ENCODE measurements around the gene TPM4. TPM values are rescaled to one million over a fixed set of nuclear protein-coding genes. Genes with fewer than 3 reads are reported as not detected.
A peak's percentile ranks its signal among the peaks of the same experiment; 100 is the strongest.

The TPM4 gene
- total RNA-seq, 1 donor from 2014 or later, result 520 TPM

DNA sequence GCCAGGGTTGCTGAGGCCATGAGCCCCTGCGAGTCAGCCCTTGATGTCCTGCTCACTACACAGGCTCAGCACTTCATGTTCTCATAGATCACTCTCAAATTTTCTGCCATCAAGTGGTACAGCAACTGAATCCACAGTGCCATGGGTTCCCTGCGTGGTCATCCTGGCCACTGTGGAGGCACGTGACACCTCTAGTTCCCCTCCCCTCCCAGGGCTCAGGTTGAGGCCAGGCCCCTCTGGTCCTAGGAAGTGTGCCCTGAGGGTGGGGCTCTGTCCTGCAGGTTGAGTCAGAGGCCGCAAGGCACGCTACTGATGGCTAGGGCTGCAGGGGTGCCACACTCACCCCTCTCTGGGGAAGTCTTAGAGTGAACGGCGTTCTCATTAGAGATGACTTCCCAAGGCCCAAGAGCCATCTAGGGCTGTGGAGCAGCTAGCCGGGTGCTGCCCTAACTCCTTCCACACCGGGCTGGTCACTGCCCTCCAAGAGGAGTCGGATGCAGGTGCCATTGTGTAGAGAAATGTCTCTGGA, 39.8 kb upstream of the TPM4 start:
- Mint-ChIP-seq H3K4me1 (ENCODE audit: low read depth) (peaks cover 4% of the 10 kb centered on the region), H3K27ac (no peak overlapping the region), H3K27me3 (ENCODE audit: low read depth) (no peaks in the 10 kb centered on the region), H3K36me3 (ENCODE audit: low read depth) (no peaks in the 10 kb centered on the region), H3K9me3 (no peaks in the 10 kb centered on the region), H3K4me3 (ENCODE audit: low read depth) (no peak overlapping the region)
- intact Hi-C loops (cut with micrococcal nuclease), result no loop called here
- DNase-seq (ENCODE audit: low spot score), result no peak

DNA sequence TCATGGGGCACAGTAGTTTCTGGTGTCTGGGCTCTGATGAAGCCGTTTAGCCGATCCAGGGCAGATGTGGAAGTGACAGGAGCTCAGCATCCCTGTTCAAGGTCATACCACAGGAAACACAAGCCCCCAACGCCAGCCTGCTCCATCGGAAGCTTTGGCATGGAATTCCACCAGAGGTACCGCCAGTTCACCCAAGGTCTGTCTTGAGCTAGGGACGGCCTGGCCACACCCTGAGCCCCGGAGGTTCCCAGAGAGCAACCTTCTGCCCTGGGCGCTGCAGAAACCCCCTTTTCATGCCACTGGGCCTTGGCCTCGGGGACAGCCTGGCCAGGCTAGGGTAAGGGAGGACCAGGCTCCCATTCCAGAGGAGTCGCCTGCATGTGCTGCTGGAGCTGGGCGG, 39.4 kb upstream of the TPM4 start:
- H3K9me3 Mint-ChIP-seq, result no peaks in the 10 kb centered on the region
- no peaks in the 10 kb centered on the region for H3K36me3 Mint-ChIP-seq (ENCODE audit: low read depth)
- no peak overlapping the region for H3K4me3 Mint-ChIP-seq (ENCODE audit: low read depth)
- H3K4me1 Mint-ChIP-seq (ENCODE audit: low read depth), result peaks cover 8% of the 10 kb centered on the region
- H3K27ac Mint-ChIP-seq, result no peak overlapping the region
- H3K27me3 Mint-ChIP-seq (ENCODE audit: low read depth), result no peaks in the 10 kb centered on the region
- intact Hi-C loops (cut with micrococcal nuclease), result no loop called here
- DNase-seq (ENCODE audit: low spot score), result no peak

DNA sequence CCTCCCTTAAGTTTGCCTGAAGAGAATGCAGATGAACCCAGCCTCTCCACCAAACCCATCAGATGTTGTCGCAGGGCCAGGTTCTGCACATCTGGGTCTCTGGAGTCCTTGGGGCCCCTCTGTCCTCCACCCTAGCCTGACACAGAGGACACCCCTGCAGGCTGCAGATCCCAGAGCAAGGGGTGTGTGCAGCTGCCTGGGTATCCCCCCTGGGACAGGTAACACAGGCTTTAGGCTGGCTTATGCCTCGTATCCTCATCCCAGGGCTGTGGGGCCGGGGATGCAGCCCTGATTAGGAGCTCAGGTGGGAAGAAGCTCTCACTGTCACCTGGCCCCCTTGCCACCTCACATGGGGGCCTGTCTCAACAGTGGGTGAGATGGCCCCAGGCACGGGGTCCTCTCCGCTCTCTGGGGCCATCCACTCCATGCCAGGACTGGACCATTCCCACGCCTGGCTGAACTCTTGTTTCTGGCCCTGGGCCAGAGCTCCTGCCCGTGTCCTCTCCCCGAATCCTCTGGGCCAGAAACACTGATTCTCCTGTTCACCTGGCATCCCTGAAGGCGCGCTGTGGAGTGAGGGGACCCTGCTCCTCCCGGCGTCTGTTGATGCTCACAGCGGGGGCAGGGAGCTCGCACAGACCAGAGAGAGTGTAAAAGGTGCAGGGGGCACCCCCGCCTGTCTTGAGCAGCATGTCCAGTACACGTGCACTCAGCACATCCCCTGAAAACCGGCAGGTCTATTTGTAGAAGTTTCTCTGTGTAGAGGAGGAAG, 38.7 kb upstream of the TPM4 start:
- intact Hi-C loops (cut with micrococcal nuclease), result no loop called here
- H3K27ac Mint-ChIP-seq, result no peak overlapping the region
- H3K4me1 Mint-ChIP-seq (ENCODE audit: low read depth), result peaks cover 8% of the 10 kb centered on the region
- H3K36me3 Mint-ChIP-seq (ENCODE audit: low read depth), result no peaks in the 10 kb centered on the region
- no peak for DNase-seq (ENCODE audit: low spot score)
- H3K4me3 Mint-ChIP-seq (ENCODE audit: low read depth), result no peak overlapping the region
- no peaks in the 10 kb centered on the region for H3K27me3 Mint-ChIP-seq (ENCODE audit: low read depth)
- H3K9me3 Mint-ChIP-seq, result no peaks in the 10 kb centered on the region

DNA sequence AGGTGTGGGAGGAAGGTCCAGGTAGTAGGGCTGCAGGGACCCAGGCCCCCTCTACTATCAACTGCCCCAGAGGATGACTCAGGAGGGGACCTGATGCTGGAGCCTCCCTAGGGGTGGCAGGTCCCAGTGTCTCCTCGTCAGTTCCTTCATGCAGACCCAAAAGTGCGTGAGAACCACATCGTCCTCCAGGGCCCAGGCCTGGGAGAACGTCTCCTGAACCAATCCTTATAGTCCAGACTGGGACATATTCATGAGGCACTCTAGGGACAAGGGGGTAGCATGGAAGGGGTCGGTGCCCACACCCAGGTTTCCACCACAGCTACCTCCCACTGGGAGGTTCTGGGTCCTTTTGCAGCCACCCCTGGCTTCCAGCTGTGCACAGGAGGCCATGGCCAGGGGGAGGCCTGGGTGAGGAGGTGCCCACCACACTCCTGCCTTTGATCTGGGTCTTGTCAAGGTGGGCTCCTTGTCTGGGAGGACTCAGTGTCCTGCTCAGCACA, 38.0 kb upstream of the TPM4 start:
- Mint-ChIP-seq H3K27ac (no peak overlapping the region), H3K4me1 (ENCODE audit: low read depth) (peaks cover 8% of the 10 kb centered on the region), H3K9me3 (no peaks in the 10 kb centered on the region), H3K36me3 (ENCODE audit: low read depth) (no peaks in the 10 kb centered on the region), H3K4me3 (ENCODE audit: low read depth) (no peak overlapping the region), H3K27me3 (ENCODE audit: low read depth) (no peaks in the 10 kb centered on the region)
- intact Hi-C loops (cut with micrococcal nuclease), result no loop called here
- no peak for DNase-seq (ENCODE audit: low spot score)

DNA sequence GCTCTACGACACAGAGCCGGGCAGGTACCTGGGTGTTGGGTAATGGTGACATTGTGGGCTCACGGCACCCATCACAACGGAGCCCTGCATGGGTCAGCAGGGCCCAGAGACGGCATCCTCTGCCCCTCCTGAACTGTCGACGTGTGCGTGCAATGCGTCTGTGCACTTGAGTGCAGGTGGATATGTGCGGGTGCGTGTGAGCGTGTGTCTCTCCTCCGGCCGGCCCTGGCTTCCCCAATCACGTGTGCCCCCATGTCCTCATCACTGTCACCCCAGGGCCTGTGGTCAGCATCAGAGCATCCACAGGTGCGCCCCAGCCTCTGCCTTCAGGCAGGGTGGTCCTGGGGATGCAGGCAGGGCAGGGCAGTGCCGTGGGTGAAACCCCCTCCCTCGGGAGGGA, 37.2 kb upstream of the TPM4 start:
- Mint-ChIP-seq H3K27ac (no peak overlapping the region), H3K9me3 (no peaks in the 10 kb centered on the region), H3K36me3 (ENCODE audit: low read depth) (no peaks in the 10 kb centered on the region), H3K27me3 (ENCODE audit: low read depth) (peaks cover 4% of the 10 kb centered on the region), H3K4me1 (ENCODE audit: low read depth) (peaks cover 8% of the 10 kb centered on the region), H3K4me3 (ENCODE audit: low read depth) (no peak overlapping the region)
- intact Hi-C loops (cut with micrococcal nuclease), result no loop called here
- DNase-seq (ENCODE audit: low spot score), result no peak

DNA sequence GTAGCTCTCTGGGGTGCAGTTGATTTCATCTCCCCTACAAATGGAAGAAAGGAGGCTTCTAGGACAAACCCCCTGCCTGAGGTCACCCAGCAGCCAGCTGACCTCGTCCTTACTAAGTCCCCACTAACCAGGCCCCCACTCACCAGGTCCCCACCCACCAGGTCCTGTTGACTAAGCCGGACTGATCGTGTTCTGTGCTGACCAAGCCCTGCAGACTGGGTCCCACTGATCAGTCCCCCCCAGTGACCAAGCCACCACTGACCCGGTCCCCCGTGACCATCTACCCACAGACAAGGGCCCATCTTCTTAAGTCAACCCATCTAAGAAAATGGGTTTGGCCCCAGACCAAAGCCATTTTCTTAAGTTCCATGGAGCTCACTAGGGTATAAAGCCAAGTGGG, 36.8 kb upstream of the TPM4 start:
- Mint-ChIP-seq H3K4me1 (ENCODE audit: low read depth) (peaks cover 8% of the 10 kb centered on the region), H3K27me3 (ENCODE audit: low read depth) (peaks cover 4% of the 10 kb centered on the region), H3K4me3 (ENCODE audit: low read depth) (no peak overlapping the region), H3K9me3 (no peaks in the 10 kb centered on the region), H3K36me3 (ENCODE audit: low read depth) (no peaks in the 10 kb centered on the region), H3K27ac (no peak overlapping the region)
- no peak for DNase-seq (ENCODE audit: low spot score)
- intact Hi-C loops (cut with micrococcal nuclease), result no loop called here

DNA sequence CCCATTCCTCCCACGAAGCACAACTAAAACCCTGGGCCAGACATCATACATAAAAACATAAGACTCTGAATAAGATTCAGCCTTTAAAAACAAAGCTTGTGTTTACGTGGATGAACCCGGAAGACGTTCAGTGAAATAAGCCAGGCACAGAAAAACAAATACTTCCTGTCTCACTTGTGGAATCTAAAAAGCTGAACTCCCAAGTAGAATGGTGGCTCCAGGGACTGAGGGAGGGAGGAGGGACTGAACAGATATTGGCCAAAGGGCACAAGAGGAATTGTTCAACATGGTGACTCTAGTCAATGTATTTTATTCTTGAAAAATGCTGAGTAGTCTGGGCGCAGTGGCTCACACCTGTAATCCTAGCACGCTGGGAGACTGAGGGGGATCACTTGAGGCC, 35.7 kb upstream of the TPM4 start:
- H3K4me1 Mint-ChIP-seq (ENCODE audit: low read depth), result peaks cover 8% of the 10 kb centered on the region
- no peak overlapping the region for H3K4me3 Mint-ChIP-seq (ENCODE audit: low read depth)
- intact Hi-C loops (cut with micrococcal nuclease), result loop anchor here (1.0 to 10.0 kb wide), 2 partner anchors 142 to 344 kb away; no protein-coding TSS in a partner anchor
- no peak for DNase-seq (ENCODE audit: low spot score)
- H3K27ac Mint-ChIP-seq, result no peak overlapping the region
- H3K36me3 Mint-ChIP-seq (ENCODE audit: low read depth), result no peaks in the 10 kb centered on the region
- peaks cover 6% of the 10 kb centered on the region for H3K27me3 Mint-ChIP-seq (ENCODE audit: low read depth)
- H3K9me3 Mint-ChIP-seq, result no peaks in the 10 kb centered on the region

DNA sequence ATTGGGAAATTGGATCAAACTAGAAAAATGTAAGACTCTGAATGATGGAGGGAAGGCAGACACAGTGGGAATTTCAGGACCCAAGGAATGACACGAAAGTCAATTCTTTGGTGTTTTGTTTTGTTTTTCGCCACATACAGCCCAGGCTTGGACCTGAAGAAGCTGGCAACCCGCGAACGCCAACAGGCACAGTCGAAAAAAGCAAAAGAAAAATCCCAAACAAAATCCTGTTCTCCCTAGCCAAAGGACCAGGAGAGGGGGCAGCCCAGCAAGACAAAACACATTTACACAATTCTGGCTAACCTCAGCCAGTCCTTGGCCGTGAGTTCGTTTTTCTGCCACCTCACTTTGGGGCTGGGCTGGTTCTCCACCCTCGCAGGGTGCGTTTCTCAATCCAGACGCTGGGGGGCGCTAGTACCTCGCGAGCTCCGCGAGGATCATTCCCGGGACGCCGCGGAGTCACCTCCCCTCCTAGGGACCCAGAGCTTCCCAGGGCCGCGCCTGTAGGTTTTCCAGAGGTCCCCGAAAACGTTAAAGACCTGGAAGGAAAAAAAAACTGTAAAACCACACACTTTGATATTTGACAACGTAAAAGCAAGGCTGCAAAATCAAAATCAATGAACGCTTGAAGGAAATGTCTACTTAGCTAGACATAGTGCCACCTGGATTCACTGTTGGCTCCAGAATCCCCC, 34.9 kb upstream of the TPM4 start:
- Mint-ChIP-seq H3K4me1 (ENCODE audit: low read depth) (peaks cover 8% of the 10 kb centered on the region), H3K9me3 (no peaks in the 10 kb centered on the region), H3K27me3 (ENCODE audit: low read depth) (peaks cover 6% of the 10 kb centered on the region), H3K4me3 (ENCODE audit: low read depth) (peak overlapping the region; percentile 17), H3K36me3 (ENCODE audit: low read depth) (no peaks in the 10 kb centered on the region), H3K27ac (no peak overlapping the region)
- intact Hi-C loops (cut with micrococcal nuclease), result loop anchor here (1.0 to 10.0 kb wide), 2 partner anchors 141 to 343 kb away; no protein-coding TSS in a partner anchor
- DNase-seq (ENCODE audit: low spot score), result peak; percentile 65

DNA sequence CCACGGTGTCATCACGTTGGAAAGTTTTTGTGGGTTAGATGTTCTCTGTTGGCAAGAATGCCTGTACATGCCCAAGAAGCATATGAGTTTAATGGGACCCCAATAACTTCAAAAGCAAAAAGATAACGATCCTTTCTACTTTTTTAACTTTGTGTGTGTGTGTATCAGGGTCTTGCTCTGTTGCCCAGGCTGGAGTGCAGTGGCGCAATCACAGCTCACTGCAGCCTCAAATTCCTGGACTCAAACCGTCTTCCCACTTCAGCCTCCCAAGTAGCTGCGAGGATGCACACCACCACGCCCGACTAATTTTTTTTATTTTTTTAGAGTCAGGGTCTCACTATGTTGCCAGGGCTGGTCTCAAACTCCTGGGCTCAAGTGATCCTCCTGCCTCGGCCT, 34.3 kb upstream of the TPM4 start:
- Mint-ChIP-seq H3K36me3 (ENCODE audit: low read depth) (no peaks in the 10 kb centered on the region), H3K27me3 (ENCODE audit: low read depth) (peaks cover 6% of the 10 kb centered on the region), H3K27ac (no peak overlapping the region), H3K4me3 (ENCODE audit: low read depth) (no peak overlapping the region), H3K9me3 (no peaks in the 10 kb centered on the region), H3K4me1 (ENCODE audit: low read depth) (peaks cover 8% of the 10 kb centered on the region)
- intact Hi-C loops (cut with micrococcal nuclease), result loop anchor here (1.0 to 10.0 kb wide), 2 partner anchors 140 to 343 kb away; no protein-coding TSS in a partner anchor
- no peak for DNase-seq (ENCODE audit: low spot score)

DNA sequence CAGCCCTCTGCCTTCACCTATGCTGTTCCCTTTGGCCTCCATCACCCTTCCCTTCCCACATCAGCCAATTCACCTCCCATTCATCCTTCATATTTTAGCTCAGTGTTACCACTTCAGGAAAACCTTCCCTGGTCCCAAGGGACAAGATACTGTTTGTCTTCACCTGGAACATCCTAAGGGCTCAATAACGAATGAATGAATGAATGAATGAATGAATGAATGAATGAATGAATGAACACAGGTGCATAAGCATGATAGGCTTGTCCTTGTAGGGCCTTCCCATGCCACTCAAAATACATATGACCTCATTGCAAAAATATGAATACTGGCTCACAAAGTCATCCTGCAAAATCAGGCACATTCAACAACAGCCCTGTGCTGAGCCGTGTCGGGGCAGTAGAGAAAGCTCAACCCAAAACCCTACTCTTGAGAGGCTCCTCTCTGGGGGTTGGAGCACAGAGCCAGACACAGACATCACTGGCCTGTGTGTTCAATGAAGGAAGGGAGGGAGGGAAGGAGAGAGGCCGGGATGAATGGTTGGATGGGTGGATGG, 33.7 kb upstream of the TPM4 start:
- intact Hi-C loops (cut with micrococcal nuclease), result loop anchor here (10.0 kb wide), 1 partner anchor 342 kb away; no protein-coding TSS in a partner anchor
- DNase-seq (ENCODE audit: low spot score), result no peak
- H3K27me3 Mint-ChIP-seq (ENCODE audit: low read depth), result peaks cover 6% of the 10 kb centered on the region
- H3K9me3 Mint-ChIP-seq, result no peaks in the 10 kb centered on the region
- H3K27ac Mint-ChIP-seq, result no peak overlapping the region
- H3K4me1 Mint-ChIP-seq (ENCODE audit: low read depth), result peaks cover 8% of the 10 kb centered on the region
- no peaks in the 10 kb centered on the region for H3K36me3 Mint-ChIP-seq (ENCODE audit: low read depth)
- H3K4me3 Mint-ChIP-seq (ENCODE audit: low read depth), result no peak overlapping the region

DNA sequence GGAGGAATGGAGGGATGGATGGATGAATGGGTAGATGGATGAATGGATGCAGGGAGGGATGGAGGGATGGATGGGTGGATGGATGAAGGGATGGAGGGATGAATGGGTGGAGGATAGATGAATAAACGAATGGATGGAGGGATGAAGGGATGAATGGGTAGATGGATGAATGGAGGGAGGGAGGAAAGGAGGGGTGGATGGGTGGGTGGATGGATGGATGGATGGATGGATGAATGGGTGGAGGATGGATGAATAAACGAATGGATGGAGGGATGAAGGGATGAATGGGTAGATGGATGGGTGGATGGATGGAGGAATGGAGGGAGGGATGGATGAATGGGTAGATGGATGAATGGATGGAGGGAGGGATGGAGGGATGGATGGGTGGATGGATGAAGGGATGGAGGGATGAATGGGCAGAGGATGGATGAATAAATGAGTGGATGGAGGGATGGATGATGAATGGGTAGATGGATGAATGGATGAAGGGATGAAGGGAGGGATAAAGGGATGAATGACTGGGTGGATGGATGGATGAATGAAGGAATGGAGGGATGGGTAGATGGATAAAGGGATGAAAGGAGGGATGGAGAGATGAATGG, 33.0 kb upstream of the TPM4 start:
- intact Hi-C loops (cut with micrococcal nuclease), result loop anchor here (10.0 kb wide), 1 partner anchor 342 kb away; no protein-coding TSS in a partner anchor
- Mint-ChIP-seq H3K4me3 (ENCODE audit: low read depth) (no peak overlapping the region), H3K9me3 (no peaks in the 10 kb centered on the region), H3K4me1 (ENCODE audit: low read depth) (peaks cover 8% of the 10 kb centered on the region), H3K27me3 (ENCODE audit: low read depth) (peaks cover 6% of the 10 kb centered on the region), H3K27ac (no peak overlapping the region), H3K36me3 (ENCODE audit: low read depth) (no peaks in the 10 kb centered on the region)
- DNase-seq (ENCODE audit: low spot score), result no peak

DNA sequence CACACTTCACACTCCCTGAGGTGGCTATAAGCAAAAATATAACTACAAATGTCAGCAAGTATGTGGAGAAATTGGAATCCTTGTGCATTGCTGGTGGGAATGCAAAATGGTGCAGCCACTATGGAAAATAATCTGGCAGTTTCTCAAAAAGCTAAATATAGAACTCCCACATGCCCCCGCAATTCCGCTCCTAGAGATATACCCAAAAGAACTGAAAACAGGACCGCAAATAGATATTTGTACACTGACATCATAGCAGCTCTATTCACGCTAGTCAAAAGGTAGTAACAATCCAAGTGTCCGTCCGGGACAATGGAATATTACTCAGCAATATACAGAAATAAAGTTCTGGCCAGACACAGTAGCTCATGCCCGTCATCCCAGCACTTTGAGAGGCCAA, 31.5 kb upstream of the TPM4 start:
- Mint-ChIP-seq H3K36me3 (ENCODE audit: low read depth) (no peaks in the 10 kb centered on the region), H3K4me3 (ENCODE audit: low read depth) (no peak overlapping the region), H3K4me1 (ENCODE audit: low read depth) (peaks cover 8% of the 10 kb centered on the region), H3K9me3 (no peaks in the 10 kb centered on the region), H3K27me3 (ENCODE audit: low read depth) (peaks cover 6% of the 10 kb centered on the region), H3K27ac (no peak overlapping the region)
- DNase-seq (ENCODE audit: low spot score), result no peak
- intact Hi-C loops (cut with micrococcal nuclease), result loop anchor here (10.0 kb wide), 1 partner anchor 340 kb away; no protein-coding TSS in a partner anchor
